OCI-LY7 (cell line): Measurements from ENCODE around the gene FRMD8.

Experiments used
- EZH2phosphoT487 ChIP-seq: fragments of 200-600 bp; sonication (generic); IDR thresholded peaks from 2 replicates; pipeline ENCODE4 v1.6.1; 2018; ENCODE audit warnings: low read depth, borderline replicate concordance, mild to moderate bottlenecking, mixed run types, antibody characterized with exemption, low read length, moderate library complexity, mixed read lengths
- TF ChIP-seq, protein P1 (sequence below): fragments of 200-600 bp; sonication (generic); conservative IDR thresholded peaks from 2 replicates; pipeline ENCODE4 v1.5.1; 2014; ENCODE audit warnings: mild to moderate bottlenecking, antibody characterized with exemption, low read length, moderate library complexity, mixed read lengths

DNA sequence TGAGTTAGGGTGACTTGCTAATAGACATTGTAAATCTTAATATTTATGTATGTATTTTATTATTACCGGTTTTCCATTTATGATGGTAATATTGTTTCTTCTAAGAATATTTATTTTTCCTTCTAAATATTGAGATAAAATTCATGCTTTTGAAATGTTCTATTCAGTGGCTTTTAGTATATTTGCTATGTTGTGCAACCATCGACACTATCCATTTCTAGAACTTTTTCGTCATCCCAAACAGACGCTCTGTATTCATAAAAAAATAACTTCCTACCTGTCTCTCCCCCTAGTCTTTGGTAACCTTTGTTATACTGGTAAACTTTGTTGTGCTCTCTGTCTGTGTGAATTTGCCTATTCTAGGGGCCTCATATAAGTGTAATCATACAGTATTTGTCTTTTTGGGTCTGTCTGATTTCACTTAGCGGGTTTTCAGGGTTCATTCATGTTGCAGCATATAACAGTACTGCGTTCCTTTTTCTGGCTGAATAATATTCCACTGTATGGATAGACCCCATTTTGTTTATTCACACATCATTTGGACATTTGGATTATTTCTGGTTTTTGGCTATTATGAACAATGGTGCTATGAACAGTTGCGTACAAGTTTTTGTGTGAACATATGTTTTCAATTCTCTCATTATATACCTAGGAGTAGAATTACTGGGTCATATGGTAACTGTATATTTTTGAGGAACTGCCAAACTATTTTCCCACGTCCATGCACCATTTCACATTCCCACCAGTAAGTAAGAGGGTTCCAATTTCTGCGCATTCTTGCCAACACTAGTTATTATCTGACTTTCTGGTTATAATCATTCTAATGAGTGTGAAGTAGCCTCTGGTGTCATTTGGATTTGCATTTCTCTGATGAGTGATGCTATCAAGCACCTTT is 52.1 kb downstream of the FRMD8 start:
- no peak for TF ChIP-seq EZH2phosphoT487
- TF ChIP-seq, protein P1, sequence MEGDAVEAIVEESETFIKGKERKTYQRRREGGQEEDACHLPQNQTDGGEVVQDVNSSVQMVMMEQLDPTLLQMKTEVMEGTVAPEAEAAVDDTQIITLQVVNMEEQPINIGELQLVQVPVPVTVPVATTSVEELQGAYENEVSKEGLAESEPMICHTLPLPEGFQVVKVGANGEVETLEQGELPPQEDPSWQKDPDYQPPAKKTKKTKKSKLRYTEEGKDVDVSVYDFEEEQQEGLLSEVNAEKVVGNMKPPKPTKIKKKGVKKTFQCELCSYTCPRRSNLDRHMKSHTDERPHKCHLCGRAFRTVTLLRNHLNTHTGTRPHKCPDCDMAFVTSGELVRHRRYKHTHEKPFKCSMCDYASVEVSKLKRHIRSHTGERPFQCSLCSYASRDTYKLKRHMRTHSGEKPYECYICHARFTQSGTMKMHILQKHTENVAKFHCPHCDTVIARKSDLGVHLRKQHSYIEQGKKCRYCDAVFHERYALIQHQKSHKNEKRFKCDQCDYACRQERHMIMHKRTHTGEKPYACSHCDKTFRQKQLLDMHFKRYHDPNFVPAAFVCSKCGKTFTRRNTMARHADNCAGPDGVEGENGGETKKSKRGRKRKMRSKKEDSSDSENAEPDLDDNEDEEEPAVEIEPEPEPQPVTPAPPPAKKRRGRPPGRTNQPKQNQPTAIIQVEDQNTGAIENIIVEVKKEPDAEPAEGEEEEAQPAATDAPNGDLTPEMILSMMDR, result no peak
